ENCODE results near the gene SBF2. TPM values are rescaled to one million over a fixed set of nuclear protein-coding genes. Genes with fewer than 3 reads are reported as not detected.
A peak's percentile ranks its signal among the peaks of the same experiment; 100 is the strongest.

Gene SBF2
- total and polyA plus RNA-seq, 2 of the 13 experiments (the other 11 are each of a cell fraction or from before 2014, with no cell fraction given): 24.0 to 45.8 TPM

GRCh38 chr11:9950462-9950861 lies 343.6 kb downstream of the SBF2 start (continued):
- TF ChIP-seq, protein P1, sequence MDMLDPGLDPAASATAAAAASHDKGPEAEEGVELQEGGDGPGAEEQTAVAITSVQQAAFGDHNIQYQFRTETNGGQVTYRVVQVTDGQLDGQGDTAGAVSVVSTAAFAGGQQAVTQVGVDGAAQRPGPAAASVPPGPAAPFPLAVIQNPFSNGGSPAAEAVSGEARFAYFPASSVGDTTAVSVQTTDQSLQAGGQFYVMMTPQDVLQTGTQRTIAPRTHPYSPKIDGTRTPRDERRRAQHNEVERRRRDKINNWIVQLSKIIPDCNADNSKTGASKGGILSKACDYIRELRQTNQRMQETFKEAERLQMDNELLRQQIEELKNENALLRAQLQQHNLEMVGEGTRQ (IDR thresholded peaks at IDR 0.05; ENCODE audit: low read depth, low read length): no peak
- TF ChIP-seq, protein P1 (CRISPR knock-in tag; IDR thresholded peaks at IDR 0.05; ENCODE audit: borderline replicate concordance): no peak
- TF ChIP-seq RXRB (CRISPR knock-in tag; IDR thresholded peaks at IDR 0.05; ENCODE audit: borderline replicate concordance) (peak; percentile 42; the same call in 1 of the 2 replicates), MAFF (IDR thresholded peaks at IDR 0.05; ENCODE audit: low read depth, low read length) (no peak), ATF2 (CRISPR knock-in tag; IDR thresholded peaks at IDR 0.05) (no peak), KDM5B (CRISPR knock-in tag; IDR thresholded peaks at IDR 0.05; ENCODE audit: borderline replicate concordance) (no peak), CREM (IDR thresholded peaks at IDR 0.05) (no peak), CREM (CRISPR knock-in tag; IDR thresholded peaks at IDR 0.05) (no peak), KLF13 (CRISPR knock-in tag; IDR thresholded peaks at IDR 0.05) (no peak), ZFP41 (CRISPR knock-in tag; IDR thresholded peaks at IDR 0.05; ENCODE audit: borderline replicate concordance) (no peak), CENPX (CRISPR knock-in tag; IDR thresholded peaks at IDR 0.05) (no peak), CREBL2 (CRISPR knock-in tag; IDR thresholded peaks at IDR 0.05; ENCODE audit: borderline replicate concordance) (no peak), SIN3B (IDR thresholded peaks at IDR 0.05; ENCODE audit: low read length) (no peak), ZFYVE20 (CRISPR knock-in tag; IDR thresholded peaks at IDR 0.05; ENCODE audit: borderline replicate concordance, low read depth) (no peak), FOXC1 (CRISPR knock-in tag; IDR thresholded peaks at IDR 0.05; ENCODE audit: borderline replicate concordance) (no peak), ZNF430 (CRISPR knock-in tag; IDR thresholded peaks at IDR 0.05) (no peak), MXI1 (IDR thresholded peaks at IDR 0.05; ENCODE audit: borderline replicate concordance, low read depth, low read length) (no peak)
- TF ChIP-seq, protein P2, sequence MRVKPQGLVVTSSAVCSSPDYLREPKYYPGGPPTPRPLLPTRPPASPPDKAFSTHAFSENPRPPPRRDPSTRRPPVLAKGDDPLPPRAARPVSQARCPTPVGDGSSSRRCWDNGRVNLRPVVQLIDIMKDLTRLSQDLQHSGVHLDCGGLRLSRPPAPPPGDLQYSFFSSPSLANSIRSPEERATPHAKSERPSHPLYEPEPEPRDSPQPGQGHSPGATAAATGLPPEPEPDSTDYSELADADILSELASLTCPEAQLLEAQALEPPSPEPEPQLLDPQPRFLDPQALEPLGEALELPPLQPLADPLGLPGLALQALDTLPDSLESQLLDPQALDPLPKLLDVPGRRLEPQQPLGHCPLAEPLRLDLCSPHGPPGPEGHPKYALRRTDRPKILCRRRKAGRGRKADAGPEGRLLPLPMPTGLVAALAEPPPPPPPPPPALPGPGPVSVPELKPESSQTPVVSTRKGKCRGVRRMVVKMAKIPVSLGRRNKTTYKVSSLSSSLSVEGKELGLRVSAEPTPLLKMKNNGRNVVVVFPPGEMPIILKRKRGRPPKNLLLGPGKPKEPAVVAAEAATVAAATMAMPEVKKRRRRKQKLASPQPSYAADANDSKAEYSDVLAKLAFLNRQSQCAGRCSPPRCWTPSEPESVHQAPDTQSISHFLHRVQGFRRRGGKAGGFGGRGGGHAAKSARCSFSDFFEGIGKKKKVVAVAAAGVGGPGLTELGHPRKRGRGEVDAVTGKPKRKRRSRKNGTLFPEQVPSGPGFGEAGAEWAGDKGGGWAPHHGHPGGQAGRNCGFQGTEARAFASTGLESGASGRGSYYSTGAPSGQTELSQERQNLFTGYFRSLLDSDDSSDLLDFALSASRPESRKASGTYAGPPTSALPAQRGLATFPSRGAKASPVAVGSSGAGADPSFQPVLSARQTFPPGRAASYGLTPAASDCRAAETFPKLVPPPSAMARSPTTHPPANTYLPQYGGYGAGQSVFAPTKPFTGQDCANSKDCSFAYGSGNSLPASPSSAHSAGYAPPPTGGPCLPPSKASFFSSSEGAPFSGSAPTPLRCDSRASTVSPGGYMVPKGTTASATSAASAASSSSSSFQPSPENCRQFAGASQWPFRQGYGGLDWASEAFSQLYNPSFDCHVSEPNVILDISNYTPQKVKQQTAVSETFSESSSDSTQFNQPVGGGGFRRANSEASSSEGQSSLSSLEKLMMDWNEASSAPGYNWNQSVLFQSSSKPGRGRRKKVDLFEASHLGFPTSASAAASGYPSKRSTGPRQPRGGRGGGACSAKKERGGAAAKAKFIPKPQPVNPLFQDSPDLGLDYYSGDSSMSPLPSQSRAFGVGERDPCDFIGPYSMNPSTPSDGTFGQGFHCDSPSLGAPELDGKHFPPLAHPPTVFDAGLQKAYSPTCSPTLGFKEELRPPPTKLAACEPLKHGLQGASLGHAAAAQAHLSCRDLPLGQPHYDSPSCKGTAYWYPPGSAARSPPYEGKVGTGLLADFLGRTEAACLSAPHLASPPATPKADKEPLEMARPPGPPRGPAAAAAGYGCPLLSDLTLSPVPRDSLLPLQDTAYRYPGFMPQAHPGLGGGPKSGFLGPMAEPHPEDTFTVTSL (CRISPR knock-in tag; IDR thresholded peaks at IDR 0.05; ENCODE audit: borderline replicate concordance): peak; percentile 57; the same call in 1 of the 2 replicates
- TF ChIP-seq, protein P3, sequence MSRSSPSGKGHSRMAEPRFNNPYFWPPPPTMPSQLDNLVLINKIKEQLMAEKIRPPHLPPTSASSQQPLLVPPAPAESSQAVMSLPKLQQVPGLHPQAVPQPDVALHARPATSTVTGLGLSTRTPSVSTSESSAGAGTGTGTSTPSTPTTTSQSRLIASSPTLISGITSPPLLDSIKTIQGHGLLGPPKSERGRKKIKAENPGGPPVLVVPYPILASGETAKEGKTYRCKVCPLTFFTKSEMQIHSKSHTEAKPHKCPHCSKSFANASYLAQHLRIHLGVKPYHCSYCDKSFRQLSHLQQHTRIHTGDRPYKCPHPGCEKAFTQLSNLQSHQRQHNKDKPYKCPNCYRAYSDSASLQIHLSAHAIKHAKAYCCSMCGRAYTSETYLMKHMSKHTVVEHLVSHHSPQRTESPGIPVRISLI (CRISPR knock-in tag; IDR thresholded peaks at IDR 0.05; ENCODE audit: borderline replicate concordance): no peak
